ENCODE data around the gene EOLA2.
A peak's percentile ranks its signal among the peaks of the same experiment; 100 is the strongest.

The EOLA2 gene

GRCh38 chrX:149938427-149938880 lies at the start of gene EOLA2 (continued):
- TF ChIP-seq MZF1 (tag by site-specific recombination; IDR thresholded peaks at IDR 0.05; ENCODE audit: borderline replicate concordance), result no peak
- no peak for TF ChIP-seq ZSCAN23 (tag by site-specific recombination; IDR thresholded peaks at IDR 0.05)
- no peak for TF ChIP-seq ZNF555 (tag by site-specific recombination; conservative IDR thresholded peaks at IDR 0.05)
- TF ChIP-seq ZNF19 (tag by site-specific recombination; IDR thresholded peaks at IDR 0.05; ENCODE audit: low read depth), result no peak
- TF ChIP-seq ZBTB7A (tag by site-specific recombination; IDR thresholded peaks at IDR 0.05; ENCODE audit: low read depth), result no peak
- TF ChIP-seq ZNF138 (tag by site-specific recombination; IDR thresholded peaks at IDR 0.05; ENCODE audit: borderline replicate concordance), result no peak
- TF ChIP-seq KLF9 (tag by site-specific recombination; IDR thresholded peaks at IDR 0.05; ENCODE audit: low read depth), result peak; percentile 65
- TF ChIP-seq MYNN (tag by site-specific recombination; IDR thresholded peaks at IDR 0.05; ENCODE audit: borderline replicate concordance), result no peak
- TF ChIP-seq ZNF366 (tag by site-specific recombination; conservative IDR thresholded peaks at IDR 0.05), result peak; percentile 47
- no peak for TF ChIP-seq ZNF16 (tag by site-specific recombination; IDR thresholded peaks at IDR 0.05; ENCODE audit: low read depth)
- no peak for TF ChIP-seq ZNF777 (tag by site-specific recombination; IDR thresholded peaks at IDR 0.05; ENCODE audit: borderline replicate concordance)
- no peak for TF ChIP-seq ZNF776 (tag by site-specific recombination; IDR thresholded peaks at IDR 0.05; ENCODE audit: borderline replicate concordance)
- TF ChIP-seq ZNF585B (tag by site-specific recombination; IDR thresholded peaks at IDR 0.05), result no peak
- TF ChIP-seq ZNF121 (tag by site-specific recombination; IDR thresholded peaks at IDR 0.05), result no peak
- TF ChIP-seq, protein P1, sequence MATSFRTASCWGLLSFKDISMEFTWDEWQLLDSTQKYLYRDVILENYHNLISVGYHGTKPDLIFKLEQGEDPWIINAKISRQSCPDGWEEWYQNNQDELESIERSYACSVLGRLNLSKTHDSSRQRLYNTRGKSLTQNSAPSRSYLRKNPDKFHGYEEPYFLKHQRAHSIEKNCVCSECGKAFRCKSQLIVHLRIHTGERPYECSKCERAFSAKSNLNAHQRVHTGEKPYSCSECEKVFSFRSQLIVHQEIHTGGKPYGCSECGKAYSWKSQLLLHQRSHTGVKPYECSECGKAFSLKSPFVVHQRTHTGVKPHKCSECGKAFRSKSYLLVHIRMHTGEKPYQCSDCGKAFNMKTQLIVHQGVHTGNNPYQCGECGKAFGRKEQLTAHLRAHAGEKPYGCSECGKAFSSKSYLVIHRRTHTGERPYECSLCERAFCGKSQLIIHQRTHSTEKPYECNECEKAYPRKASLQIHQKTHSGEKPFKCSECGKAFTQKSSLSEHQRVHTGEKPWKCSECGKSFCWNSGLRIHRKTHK (tag by site-specific recombination; IDR thresholded peaks at IDR 0.05), result no peak
- no peak for TF ChIP-seq ZNF211 (tag by site-specific recombination; IDR thresholded peaks at IDR 0.05; ENCODE audit: low read depth)
- TF ChIP-seq YY1 (tag by site-specific recombination; IDR thresholded peaks at IDR 0.05), result no peak
- TF ChIP-seq, protein P2, sequence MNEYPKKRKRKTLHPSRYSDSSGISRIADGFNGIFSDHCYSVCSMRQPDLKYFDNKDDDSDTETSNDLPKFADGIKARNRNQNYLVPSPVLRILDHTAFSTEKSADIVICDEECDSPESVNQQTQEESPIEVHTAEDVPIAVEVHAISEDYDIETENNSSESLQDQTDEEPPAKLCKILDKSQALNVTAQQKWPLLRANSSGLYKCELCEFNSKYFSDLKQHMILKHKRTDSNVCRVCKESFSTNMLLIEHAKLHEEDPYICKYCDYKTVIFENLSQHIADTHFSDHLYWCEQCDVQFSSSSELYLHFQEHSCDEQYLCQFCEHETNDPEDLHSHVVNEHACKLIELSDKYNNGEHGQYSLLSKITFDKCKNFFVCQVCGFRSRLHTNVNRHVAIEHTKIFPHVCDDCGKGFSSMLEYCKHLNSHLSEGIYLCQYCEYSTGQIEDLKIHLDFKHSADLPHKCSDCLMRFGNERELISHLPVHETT (tag by site-specific recombination; IDR thresholded peaks at IDR 0.05), result no peak
- TF ChIP-seq ZNF239 (tag by site-specific recombination; IDR thresholded peaks at IDR 0.05), result no peak
- no peak for TF ChIP-seq OVOL3 (tag by site-specific recombination; IDR thresholded peaks at IDR 0.05)
- no peak for TF ChIP-seq ZNF423 (tag by site-specific recombination; IDR thresholded peaks at IDR 0.05)
- peak; percentile 58 for TF ChIP-seq ZBTB26 (tag by site-specific recombination; optimal IDR thresholded peaks at IDR 0.05)
- TF ChIP-seq ZNF768 (tag by site-specific recombination; IDR thresholded peaks at IDR 0.05), result no peak
- TF ChIP-seq, protein P3, sequence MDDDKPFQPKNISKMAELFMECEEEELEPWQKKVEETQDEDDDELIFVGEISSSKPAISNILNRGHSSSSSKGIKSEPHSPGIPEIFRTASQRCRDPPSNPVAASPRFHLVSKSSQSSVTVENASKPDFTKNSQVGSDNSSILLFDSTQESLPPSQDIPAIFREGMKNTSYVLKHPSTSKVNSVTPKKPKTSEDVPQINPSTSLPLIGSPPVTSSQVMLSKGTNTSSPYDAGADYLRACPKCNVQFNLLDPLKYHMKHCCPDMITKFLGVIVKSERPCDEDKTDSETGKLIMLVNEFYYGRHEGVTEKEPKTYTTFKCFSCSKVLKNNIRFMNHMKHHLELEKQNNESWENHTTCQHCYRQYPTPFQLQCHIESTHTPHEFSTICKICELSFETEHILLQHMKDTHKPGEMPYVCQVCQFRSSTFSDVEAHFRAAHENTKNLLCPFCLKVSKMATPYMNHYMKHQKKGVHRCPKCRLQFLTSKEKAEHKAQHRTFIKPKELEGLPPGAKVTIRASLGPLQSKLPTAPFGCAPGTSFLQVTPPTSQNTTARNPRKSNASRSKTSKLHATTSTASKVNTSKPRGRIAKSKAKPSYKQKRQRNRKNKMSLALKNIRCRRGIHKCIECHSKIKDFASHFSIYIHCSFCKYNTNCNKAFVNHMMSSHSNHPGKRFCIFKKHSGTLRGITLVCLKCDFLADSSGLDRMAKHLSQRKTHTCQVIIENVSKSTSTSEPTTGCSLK (tag by site-specific recombination; IDR thresholded peaks at IDR 0.05), result no peak
- no peak for TF ChIP-seq REST (tag by site-specific recombination; IDR thresholded peaks at IDR 0.05)
- TF ChIP-seq ZEB2 (tag by site-specific recombination; IDR thresholded peaks at IDR 0.05), result peak; percentile 49; the same call in 1 of the 2 replicates
- no peak for TF ChIP-seq ZNF148 (tag by site-specific recombination; IDR thresholded peaks at IDR 0.05; ENCODE audit: borderline replicate concordance)
- TF ChIP-seq ZNF426 (tag by site-specific recombination; IDR thresholded peaks at IDR 0.05), result no peak
